Caco-2 (cell line): ENCODE results near the gene PAFAH1B1. TPM values are rescaled to one million over a fixed set of nuclear protein-coding genes. Genes with fewer than 3 reads are reported as not detected.
A peak's percentile ranks its signal among the peaks of the same experiment; 100 is the strongest.
"Not testable (repeated sequence)": the region's sequence is repeated elsewhere in the genome, so short reads cannot be mapped to it uniquely, and the experiment has no call there.

ENCODE experiments used
- BruUV-seq: library from RNA; stranded (reverse); fragments of 400-500 nt; replicated peaks from 2 replicates; lab custom pipeline; 2021; lab: Mats Ljungman, UMichigan
- CTCF ChIA-PET: fragments of 300-600 bp; sonication (Branson Sonifier 250); formaldehyde crosslinking; loops from one replicate; lab custom pipeline; 2022; ENCODE audit warnings: antibody characterized with exemption; lab: Charles Lee
- POLR2A ChIA-PET: fragments of 300-600 bp; sonication (Branson Sonifier 250); formaldehyde crosslinking; loops from one replicate; lab custom pipeline; 2022; ENCODE audit warnings: antibody characterized with exemption; lab: Charles Lee
- DNase-seq, 2 experiments: peaks; one replicate each; pipeline versions ENCODE4 v3.0.0 to v3.0.0-alpha.2; 2020 to 2022
- H3K27me3 ChIP-seq: replicated peaks from 2 replicates; pipeline ENCODE4 v1.6.0; 2011; ENCODE audit warnings: low read length; ENCODE audit not compliant: control insufficient read depth, insufficient read depth
- H3K36me3 ChIP-seq: 2 replicates; pipeline ENCODE4 v1.5.1; 2011; ENCODE audit warnings: low read length; ENCODE audit not compliant: control insufficient read depth, insufficient read depth
- H3K4me1 ChIP-seq: fragments of 250-450 bp; sonication (Bioruptor Pico); 2 replicates; pipeline ENCODE4 v1.5.1; 2020; ENCODE audit warnings: mild to moderate bottlenecking
- H3K4me3 ChIP-seq: 2 replicates; pipeline ENCODE4 v1.5.1; 2011; ENCODE audit warnings: low read depth, mild to moderate bottlenecking, control low read depth, low read length
- H3K9me3 ChIP-seq: fragments of 250-450 bp; sonication (Bioruptor Pico); 2 replicates; pipeline ENCODE4 v1.5.1; 2020; ENCODE audit warnings: mild to moderate bottlenecking, moderate library complexity
- H3K27ac Mint-ChIP-seq: one replicate; pipeline ENCODE4 v1.8.0; 2022; ENCODE audit warnings: mixed read lengths; ENCODE audit not compliant: unreplicated experiment
- H3K27me3 Mint-ChIP-seq: one replicate; pipeline ENCODE4 v1.8.0; 2022; ENCODE audit warnings: mixed read lengths; ENCODE audit not compliant: insufficient read depth, unreplicated experiment
- H3K36me3 Mint-ChIP-seq: one replicate; pipeline ENCODE4 v1.8.0; 2022; ENCODE audit warnings: mild to moderate bottlenecking, mixed read lengths; ENCODE audit not compliant: insufficient read depth, unreplicated experiment
- H3K4me1 Mint-ChIP-seq: one replicate; pipeline ENCODE4 v1.8.0; 2022; ENCODE audit warnings: low read depth, mixed read lengths; ENCODE audit not compliant: unreplicated experiment
- H3K4me3 Mint-ChIP-seq: one replicate; pipeline ENCODE4 v1.8.0; 2022; ENCODE audit warnings: mild to moderate bottlenecking, moderate library complexity, mixed read lengths; ENCODE audit not compliant: unreplicated experiment
- H3K9me3 Mint-ChIP-seq: one replicate; pipeline ENCODE4 v1.8.0; 2022; ENCODE audit warnings: mixed read lengths; ENCODE audit not compliant: unreplicated experiment
- CTCF ChIP-seq, 2 experiments: fragments of 200-600 bp in 1 of 2; IDR thresholded peaks; 1 replicate in 1 of 2; 2 replicates in 1 of 2; pipeline versions ENCODE4 v1.5.1 to v1.8.0; 2011 to 2022; ENCODE audit warnings: antibody characterized with exemption in 1 of 2, control low read depth in 1 of 2, inconsistent platforms in 1 of 2, low read depth in 1 of 2, low read length in 1 of 2, mild to moderate bottlenecking in 1 of 2, moderate library complexity in 1 of 2; ENCODE audit not compliant: insufficient read depth in 1 of 2, severe bottlenecking in 1 of 2, unreplicated experiment in 1 of 2
- intact Hi-C: fragments of 100-400 bp; cut with micrococcal nuclease; formaldehyde crosslinking; loops from one replicate; pipeline ENCODE4 v1.10.0; 2022; ENCODE audit not compliant: unreplicated experiment
- total RNA-seq: library from RNA; stranded (reverse); gene quantifications from 2 replicates; pipeline ENCODE4 v1.2.3, GENCODE V29; 2022

PAFAH1B1 gene
- total RNA-seq, 1 experiment from 2014 or later: 141 TPM

GRCh38 chr17:2697611-2698162 is 104.2 kb downstream of the PAFAH1B1 start:
- Histone ChIP-seq H3K9me3 (no peaks in the 10 kb centered on the region), H3K4me3 (no peak overlapping the region), H3K36me3 (peaks cover 6% of the 10 kb centered on the region), H3K4me1 (no peaks in the 10 kb centered on the region), H3K27me3 (no peaks in the 10 kb centered on the region)
- ChIA-PET POLR2A (no interaction called here), CTCF (interaction anchor here (0.5 to 0.6 kb wide), 2 partner anchors 11 to 1024 kb away, joined by 4 read pairs; no protein-coding TSS in a partner anchor)
- Mint-ChIP-seq H3K9me3 (no peaks in the 10 kb centered on the region), H3K4me3 (no peak overlapping the region), H3K27me3 (no peaks in the 10 kb centered on the region), H3K27ac (no peak overlapping the region), H3K4me1 (no peaks in the 10 kb centered on the region), H3K36me3 (peaks cover 77% of the 10 kb centered on the region)
- peak in 1 of 2 experiments; percentile 34 for DNase-seq
- intact Hi-C loops: no loop called here
- BruUV-seq: no TSS peak
- TF ChIP-seq CTCF (IDR thresholded peaks at IDR 0.05; ENCODE audit: insufficient read depth in 1 of 2, low read depth in 1 of 2, low read length in 1 of 2, severe bottlenecking in 1 of 2, unreplicated experiment in 1 of 2): no peak

GRCh38 chr17:2699216-2699805 is 105.9 kb downstream of the PAFAH1B1 start:
- BruUV-seq, intact Hi-C loops, H3K27me3 ChIP-seq, H3K27me3 Mint-ChIP-seq, H3K4me1 ChIP-seq, H3K9me3 ChIP-seq, H3K4me3 Mint-ChIP-seq, DNase-seq, H3K27ac Mint-ChIP-seq, H3K4me3 ChIP-seq, H3K36me3 ChIP-seq, H3K4me1 Mint-ChIP-seq, H3K9me3 Mint-ChIP-seq, POLR2A ChIA-PET: not testable (repeated sequence)
- CTCF ChIA-PET: interaction anchor here (0.6 to 0.7 kb wide), 2 partner anchors 14 to 156 kb away, joined by 4 to 13 read pairs; no protein-coding TSS in a partner anchor
- peaks cover 73% of the 10 kb centered on the region for H3K36me3 Mint-ChIP-seq

- BruUV-seq: no TSS peak
- intact Hi-C loops: no loop called here
- ChIA-PET POLR2A (no interaction called here), CTCF (interaction anchor here (0.6 to 0.7 kb wide), 2 partner anchors 14 to 156 kb away, joined by 4 to 13 read pairs; no protein-coding TSS in a partner anchor)
- no peaks in the 10 kb centered on the region for H3K27me3 Mint-ChIP-seq
- Histone ChIP-seq H3K9me3 (no peaks in the 10 kb centered on the region), H3K4me3 (no peak overlapping the region), H3K4me1 (no peaks in the 10 kb centered on the region), H3K36me3 (peaks cover 4% of the 10 kb centered on the region; the same call in 1 of the 2 replicates), H3K27me3 (no peaks in the 10 kb centered on the region)
- no peaks in the 10 kb centered on the region for H3K9me3 Mint-ChIP-seq
- peak in 1 of 2 experiments; percentile 23 for DNase-seq
- H3K4me1 Mint-ChIP-seq: no peaks in the 10 kb centered on the region
- H3K36me3 Mint-ChIP-seq: peaks cover 81% of the 10 kb centered on the region
- H3K27ac Mint-ChIP-seq: no peak overlapping the region
- H3K4me3 Mint-ChIP-seq: no peak overlapping the region
- TF ChIP-seq CTCF (IDR thresholded peaks at IDR 0.05; ENCODE audit: insufficient read depth in 1 of 2, low read depth in 1 of 2, low read length in 1 of 2, severe bottlenecking in 1 of 2, unreplicated experiment in 1 of 2): no peak
Observed at GRCh38 chr17:2700030-2700490, 106.6 kb downstream of the PAFAH1B1 start.
